WTC11 (cell line): ENCODE results near the gene FOXF2. TPM values are rescaled to one million over a fixed set of nuclear protein-coding genes. Genes with fewer than 3 reads are reported as not detected.

Experiments used
- ATAC-seq: fragments of 200-7000 bp; cut with Tn5 transposase; 2 replicates; pipeline ENCODE4 v1.10.0; 2021; ENCODE audit warnings: mild to moderate bottlenecking, moderate library complexity
- CTCF ChIA-PET: fragments of 300-600 bp; sonication (Branson Sonifier 250); formaldehyde crosslinking; loops from one replicate; lab custom pipeline; 2021; ENCODE audit warnings: antibody characterized with exemption; lab: Charles Lee
- POLR2A ChIA-PET: fragments of 350-600 bp; sonication (Branson Sonifier 250); formaldehyde crosslinking; loops from one replicate; lab custom pipeline; 2021; ENCODE audit warnings: antibody characterized with exemption; lab: Charles Lee
- DNase-seq: peaks from one replicate; pipeline ENCODE4 v3.0.0; 2021; ENCODE audit warnings: low spot score
- H3K27ac Mint-ChIP-seq: 2 replicates; pipeline ENCODE4 v1.8.0; 2021; ENCODE audit warnings: mixed read lengths
- H3K27me3 Mint-ChIP-seq: 2 replicates; pipeline ENCODE4 v1.8.0; 2021; ENCODE audit warnings: low read depth, mild to moderate bottlenecking, moderate library complexity, mixed read lengths
- H3K36me3 Mint-ChIP-seq: 2 replicates; pipeline ENCODE4 v1.8.0; 2021; ENCODE audit warnings: mixed read lengths
- H3K4me1 Mint-ChIP-seq: 2 replicates; pipeline ENCODE4 v1.8.0; 2022; ENCODE audit warnings: mixed read lengths
- H3K4me3 Mint-ChIP-seq: 2 replicates; pipeline ENCODE4 v1.8.0; 2021; ENCODE audit warnings: mild to moderate bottlenecking, moderate library complexity, mixed read lengths
- H3K9me3 Mint-ChIP-seq: 2 replicates; pipeline ENCODE4 v1.8.0; 2021; ENCODE audit warnings: mixed read lengths
- GABPB1 ChIP-seq: sonication (generic); formaldehyde crosslinking; IDR thresholded peaks from 2 replicates; pipeline ENCODE4 v1.8.1; 2023; ENCODE audit warnings: mild to moderate bottlenecking, missing genetic modification reagents
- PRRX2 ChIP-seq: fragments of 250-450 bp; sonication (Bioruptor Pico); IDR thresholded peaks from 2 replicates; pipeline ENCODE4 v1.8.0; 2021; ENCODE audit warnings: mild to moderate bottlenecking
- RELA ChIP-seq: sonication (generic); formaldehyde crosslinking; IDR thresholded peaks from 2 replicates; pipeline ENCODE4 v1.8.1; 2022; ENCODE audit warnings: missing genetic modification reagents, mild to moderate bottlenecking, borderline replicate concordance
- SOX15 ChIP-seq: fragments of 250-450 bp; sonication (Bioruptor Pico); IDR thresholded peaks from 2 replicates; pipeline ENCODE4 v1.9.0; 2021; ENCODE audit warnings: mild to moderate bottlenecking
- ZBTB21 ChIP-seq: sonication (generic); formaldehyde crosslinking; IDR thresholded peaks from 2 replicates; pipeline ENCODE4 v1.8.1; 2023; ENCODE audit warnings: mild to moderate bottlenecking, missing genetic modification reagents, borderline replicate concordance
- ZNF396 ChIP-seq: fragments of 250-450 bp; sonication (Bioruptor Pico); IDR thresholded peaks from 2 replicates; pipeline ENCODE4 v1.8.0; 2021; ENCODE audit warnings: mild to moderate bottlenecking, moderate library complexity, borderline replicate concordance
- ZNF671 ChIP-seq: fragments of 250-450 bp; sonication (Bioruptor Pico); IDR thresholded peaks from 2 replicates; pipeline ENCODE4 v1.8.0; 2021; ENCODE audit warnings: mild to moderate bottlenecking
- total RNA-seq: library from RNA; stranded (reverse); gene quantifications from 3 replicates; pipeline ENCODE4 v1.2.3, GENCODE V29; 2021
- TF ChIP-seq, protein P1 (sequence below): sonication (generic); formaldehyde crosslinking; IDR thresholded peaks from 2 replicates; pipeline ENCODE4 v1.8.1; 2022; ENCODE audit warnings: low read depth, mild to moderate bottlenecking, moderate library complexity, missing genetic modification reagents, borderline replicate concordance
- TF ChIP-seq, protein P2 (sequence below): sonication (generic); formaldehyde crosslinking; conservative IDR thresholded peaks from 2 replicates; pipeline ENCODE4 v1.8.1; 2022; ENCODE audit warnings: mild to moderate bottlenecking, missing genetic modification reagents
- TF ChIP-seq, protein P3 (sequence below): fragments of 250-450 bp; sonication (Bioruptor Pico); IDR thresholded peaks from 2 replicates; pipeline ENCODE4 v1.9.0; 2021; ENCODE audit warnings: mild to moderate bottlenecking
- TF ChIP-seq, protein P4 (sequence below): sonication (generic); formaldehyde crosslinking; IDR thresholded peaks from 2 replicates; pipeline ENCODE4 v1.8.1; 2022; ENCODE audit warnings: low read depth, missing genetic modification reagents, borderline replicate concordance
- TF ChIP-seq, protein P5 (sequence below): sonication (generic); formaldehyde crosslinking; IDR thresholded peaks from 2 replicates; pipeline ENCODE4 v1.8.0; 2022; ENCODE audit warnings: mild to moderate bottlenecking, missing genetic modification reagents
- TF ChIP-seq, protein P6 (sequence below): sonication (generic); formaldehyde crosslinking; IDR thresholded peaks from 2 replicates; pipeline ENCODE4 v1.8.0; 2022; ENCODE audit warnings: missing genetic modification reagents
- TF ChIP-seq, protein P7 (sequence below): fragments of 200-600 bp; IDR thresholded peaks from 2 replicates; pipeline ENCODE4 v1.8.0; 2022; ENCODE audit warnings: antibody characterized with exemption

Gene FOXF2
- total RNA-seq, 1 experiment from 2014 or later = 0.11 TPM

DNA sequence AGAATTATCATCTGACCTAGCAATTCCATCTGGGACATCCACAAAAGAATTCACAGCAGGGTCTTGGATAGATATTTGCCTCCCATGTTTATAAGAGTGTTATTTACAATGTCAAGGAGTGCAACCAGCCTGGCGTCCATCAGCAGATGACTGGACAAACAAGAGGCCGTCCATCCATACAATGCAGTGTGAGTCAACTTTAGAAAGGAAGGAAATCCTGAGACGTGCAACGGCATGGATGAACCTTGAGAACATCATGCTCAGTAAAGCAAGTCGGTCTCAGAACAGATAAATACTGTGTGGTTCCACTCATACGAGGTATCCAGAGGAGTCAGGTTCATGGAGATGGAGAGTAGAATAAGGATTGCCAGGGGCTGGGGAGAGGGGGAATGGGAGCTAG, 46.4 kb downstream of the FOXF2 start:
- Mint-ChIP-seq H3K27ac (no peak overlapping the region), H3K9me3 (peaks cover 17% of the 10 kb centered on the region; the same call in 1 of the 2 replicates), H3K4me3 (no peak overlapping the region), H3K27me3 (peaks cover 11% of the 10 kb centered on the region), H3K36me3 (peaks cover 12% of the 10 kb centered on the region), H3K4me1 (peaks cover 20% of the 10 kb centered on the region)
- no peak for TF ChIP-seq ZBTB21
- no peak for TF ChIP-seq ZNF671 (CRISPR knock-in tag)
- TF ChIP-seq, protein P1, sequence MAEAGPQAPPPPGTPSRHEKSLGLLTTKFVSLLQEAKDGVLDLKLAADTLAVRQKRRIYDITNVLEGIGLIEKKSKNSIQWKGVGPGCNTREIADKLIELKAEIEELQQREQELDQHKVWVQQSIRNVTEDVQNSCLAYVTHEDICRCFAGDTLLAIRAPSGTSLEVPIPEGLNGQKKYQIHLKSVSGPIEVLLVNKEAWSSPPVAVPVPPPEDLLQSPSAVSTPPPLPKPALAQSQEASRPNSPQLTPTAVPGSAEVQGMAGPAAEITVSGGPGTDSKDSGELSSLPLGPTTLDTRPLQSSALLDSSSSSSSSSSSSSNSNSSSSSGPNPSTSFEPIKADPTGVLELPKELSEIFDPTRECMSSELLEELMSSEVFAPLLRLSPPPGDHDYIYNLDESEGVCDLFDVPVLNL (CRISPR knock-in tag) = no peak
- TF ChIP-seq, protein P2, sequence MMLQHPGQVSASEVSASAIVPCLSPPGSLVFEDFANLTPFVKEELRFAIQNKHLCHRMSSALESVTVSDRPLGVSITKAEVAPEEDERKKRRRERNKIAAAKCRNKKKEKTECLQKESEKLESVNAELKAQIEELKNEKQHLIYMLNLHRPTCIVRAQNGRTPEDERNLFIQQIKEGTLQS (CRISPR knock-in tag) = no peak
- TF ChIP-seq, protein P3, sequence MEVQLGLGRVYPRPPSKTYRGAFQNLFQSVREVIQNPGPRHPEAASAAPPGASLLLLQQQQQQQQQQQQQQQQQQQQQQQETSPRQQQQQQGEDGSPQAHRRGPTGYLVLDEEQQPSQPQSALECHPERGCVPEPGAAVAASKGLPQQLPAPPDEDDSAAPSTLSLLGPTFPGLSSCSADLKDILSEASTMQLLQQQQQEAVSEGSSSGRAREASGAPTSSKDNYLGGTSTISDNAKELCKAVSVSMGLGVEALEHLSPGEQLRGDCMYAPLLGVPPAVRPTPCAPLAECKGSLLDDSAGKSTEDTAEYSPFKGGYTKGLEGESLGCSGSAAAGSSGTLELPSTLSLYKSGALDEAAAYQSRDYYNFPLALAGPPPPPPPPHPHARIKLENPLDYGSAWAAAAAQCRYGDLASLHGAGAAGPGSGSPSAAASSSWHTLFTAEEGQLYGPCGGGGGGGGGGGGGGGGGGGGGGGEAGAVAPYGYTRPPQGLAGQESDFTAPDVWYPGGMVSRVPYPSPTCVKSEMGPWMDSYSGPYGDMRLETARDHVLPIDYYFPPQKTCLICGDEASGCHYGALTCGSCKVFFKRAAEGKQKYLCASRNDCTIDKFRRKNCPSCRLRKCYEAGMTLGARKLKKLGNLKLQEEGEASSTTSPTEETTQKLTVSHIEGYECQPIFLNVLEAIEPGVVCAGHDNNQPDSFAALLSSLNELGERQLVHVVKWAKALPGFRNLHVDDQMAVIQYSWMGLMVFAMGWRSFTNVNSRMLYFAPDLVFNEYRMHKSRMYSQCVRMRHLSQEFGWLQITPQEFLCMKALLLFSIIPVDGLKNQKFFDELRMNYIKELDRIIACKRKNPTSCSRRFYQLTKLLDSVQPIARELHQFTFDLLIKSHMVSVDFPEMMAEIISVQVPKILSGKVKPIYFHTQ = no peak
- TF ChIP-seq PRRX2 = no peak
- TF ChIP-seq, protein P4, sequence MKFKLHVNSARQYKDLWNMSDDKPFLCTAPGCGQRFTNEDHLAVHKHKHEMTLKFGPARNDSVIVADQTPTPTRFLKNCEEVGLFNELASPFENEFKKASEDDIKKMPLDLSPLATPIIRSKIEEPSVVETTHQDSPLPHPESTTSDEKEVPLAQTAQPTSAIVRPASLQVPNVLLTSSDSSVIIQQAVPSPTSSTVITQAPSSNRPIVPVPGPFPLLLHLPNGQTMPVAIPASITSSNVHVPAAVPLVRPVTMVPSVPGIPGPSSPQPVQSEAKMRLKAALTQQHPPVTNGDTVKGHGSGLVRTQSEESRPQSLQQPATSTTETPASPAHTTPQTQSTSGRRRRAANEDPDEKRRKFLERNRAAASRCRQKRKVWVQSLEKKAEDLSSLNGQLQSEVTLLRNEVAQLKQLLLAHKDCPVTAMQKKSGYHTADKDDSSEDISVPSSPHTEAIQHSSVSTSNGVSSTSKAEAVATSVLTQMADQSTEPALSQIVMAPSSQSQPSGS = no peak
- TF ChIP-seq, protein P5, sequence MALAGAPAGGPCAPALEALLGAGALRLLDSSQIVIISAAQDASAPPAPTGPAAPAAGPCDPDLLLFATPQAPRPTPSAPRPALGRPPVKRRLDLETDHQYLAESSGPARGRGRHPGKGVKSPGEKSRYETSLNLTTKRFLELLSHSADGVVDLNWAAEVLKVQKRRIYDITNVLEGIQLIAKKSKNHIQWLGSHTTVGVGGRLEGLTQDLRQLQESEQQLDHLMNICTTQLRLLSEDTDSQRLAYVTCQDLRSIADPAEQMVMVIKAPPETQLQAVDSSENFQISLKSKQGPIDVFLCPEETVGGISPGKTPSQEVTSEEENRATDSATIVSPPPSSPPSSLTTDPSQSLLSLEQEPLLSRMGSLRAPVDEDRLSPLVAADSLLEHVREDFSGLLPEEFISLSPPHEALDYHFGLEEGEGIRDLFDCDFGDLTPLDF (CRISPR knock-in tag) = no peak
- no peak for TF ChIP-seq RELA (CRISPR knock-in tag)
- ChIA-PET CTCF (interaction anchor here (0.6 to 4.6 kb wide), 16 partner anchors 11 to 1044 kb away, joined by 3 to 67 read pairs (median 5); no protein-coding TSS in a partner anchor), POLR2A (no interaction called here)
- no peak for DNase-seq
- ATAC-seq = no peak

DNA sequence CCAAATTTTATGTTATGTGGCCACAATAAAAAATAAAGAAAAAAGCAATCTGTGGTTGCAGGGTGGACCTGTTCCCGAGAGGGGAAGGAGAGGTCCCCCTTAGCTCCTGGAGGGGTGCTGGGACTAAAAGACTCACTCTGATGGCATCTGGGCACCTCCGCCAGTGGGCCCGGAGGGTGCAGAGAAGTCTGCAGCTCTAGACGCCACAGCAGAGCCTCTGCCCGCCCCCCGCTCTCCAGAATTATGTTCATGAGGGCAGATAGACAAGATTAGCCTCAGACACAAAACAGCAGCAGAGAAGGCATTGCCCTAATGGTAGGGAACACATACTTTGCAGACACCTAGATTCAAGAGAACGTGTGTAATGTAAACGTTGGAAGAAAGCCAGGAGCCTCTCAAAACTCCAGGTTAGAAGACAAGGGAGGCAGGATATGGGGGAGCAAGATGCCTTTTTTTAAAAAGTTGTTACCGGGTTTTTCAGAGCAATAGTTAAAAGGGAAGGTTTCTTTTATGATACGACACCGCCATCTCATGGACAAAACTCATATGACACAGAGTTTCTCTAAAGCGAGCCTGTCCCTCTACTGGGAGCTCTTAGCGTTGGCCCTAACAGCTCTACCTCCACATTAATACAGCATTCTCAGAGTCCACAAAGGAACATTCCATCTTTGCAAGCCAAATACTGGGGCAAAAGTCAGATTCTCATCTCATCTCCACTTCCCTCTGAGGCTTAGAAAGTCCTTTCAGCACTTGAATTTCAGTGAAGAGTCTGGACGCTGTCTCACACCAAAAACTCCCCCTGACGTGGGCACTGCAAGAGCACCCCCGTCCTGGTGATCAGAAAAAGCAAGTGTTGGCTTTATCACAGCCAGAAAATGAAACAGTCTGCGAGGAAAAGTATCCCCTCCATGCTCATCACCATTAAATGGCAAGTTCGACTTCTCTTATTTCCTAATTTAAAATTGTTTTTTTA, 47.2 kb downstream of the FOXF2 start:
- Mint-ChIP-seq H3K9me3 (peaks cover 19% of the 10 kb centered on the region), H3K4me3 (no peak overlapping the region), H3K36me3 (peaks cover 12% of the 10 kb centered on the region), H3K4me1 (peaks cover 20% of the 10 kb centered on the region), H3K27me3 (peaks cover 11% of the 10 kb centered on the region), H3K27ac (no peak overlapping the region)
- CTCF ChIA-PET = interaction anchor here (0.6 to 4.6 kb wide), 45 partner anchors 12 to 1248 kb away, joined by 3 to 67 read pairs (median 4); no protein-coding TSS in a partner anchor
- POLR2A ChIA-PET = no interaction called here
- ATAC-seq = peak; percentile 88
- TF ChIP-seq ZNF396 (CRISPR knock-in tag) (no peak), GABPB1 (no peak), SOX15 (CRISPR knock-in tag) (no peak)
- TF ChIP-seq, protein P6, sequence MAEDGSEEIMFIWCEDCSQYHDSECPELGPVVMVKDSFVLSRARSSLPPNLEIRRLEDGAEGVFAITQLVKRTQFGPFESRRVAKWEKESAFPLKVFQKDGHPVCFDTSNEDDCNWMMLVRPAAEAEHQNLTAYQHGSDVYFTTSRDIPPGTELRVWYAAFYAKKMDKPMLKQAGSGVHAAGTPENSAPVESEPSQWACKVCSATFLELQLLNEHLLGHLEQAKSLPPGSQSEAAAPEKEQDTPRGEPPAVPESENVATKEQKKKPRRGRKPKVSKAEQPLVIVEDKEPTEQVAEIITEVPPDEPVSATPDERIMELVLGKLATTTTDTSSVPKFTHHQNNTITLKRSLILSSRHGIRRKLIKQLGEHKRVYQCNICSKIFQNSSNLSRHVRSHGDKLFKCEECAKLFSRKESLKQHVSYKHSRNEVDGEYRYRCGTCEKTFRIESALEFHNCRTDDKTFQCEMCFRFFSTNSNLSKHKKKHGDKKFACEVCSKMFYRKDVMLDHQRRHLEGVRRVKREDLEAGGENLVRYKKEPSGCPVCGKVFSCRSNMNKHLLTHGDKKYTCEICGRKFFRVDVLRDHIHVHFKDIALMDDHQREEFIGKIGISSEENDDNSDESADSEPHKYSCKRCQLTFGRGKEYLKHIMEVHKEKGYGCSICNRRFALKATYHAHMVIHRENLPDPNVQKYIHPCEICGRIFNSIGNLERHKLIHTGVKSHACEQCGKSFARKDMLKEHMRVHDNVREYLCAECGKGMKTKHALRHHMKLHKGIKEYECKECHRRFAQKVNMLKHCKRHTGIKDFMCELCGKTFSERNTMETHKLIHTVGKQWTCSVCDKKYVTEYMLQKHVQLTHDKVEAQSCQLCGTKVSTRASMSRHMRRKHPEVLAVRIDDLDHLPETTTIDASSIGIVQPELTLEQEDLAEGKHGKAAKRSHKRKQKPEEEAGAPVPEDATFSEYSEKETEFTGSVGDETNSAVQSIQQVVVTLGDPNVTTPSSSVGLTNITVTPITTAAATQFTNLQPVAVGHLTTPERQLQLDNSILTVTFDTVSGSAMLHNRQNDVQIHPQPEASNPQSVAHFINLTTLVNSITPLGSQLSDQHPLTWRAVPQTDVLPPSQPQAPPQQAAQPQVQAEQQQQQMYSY = no peak
- TF ChIP-seq, protein P7, sequence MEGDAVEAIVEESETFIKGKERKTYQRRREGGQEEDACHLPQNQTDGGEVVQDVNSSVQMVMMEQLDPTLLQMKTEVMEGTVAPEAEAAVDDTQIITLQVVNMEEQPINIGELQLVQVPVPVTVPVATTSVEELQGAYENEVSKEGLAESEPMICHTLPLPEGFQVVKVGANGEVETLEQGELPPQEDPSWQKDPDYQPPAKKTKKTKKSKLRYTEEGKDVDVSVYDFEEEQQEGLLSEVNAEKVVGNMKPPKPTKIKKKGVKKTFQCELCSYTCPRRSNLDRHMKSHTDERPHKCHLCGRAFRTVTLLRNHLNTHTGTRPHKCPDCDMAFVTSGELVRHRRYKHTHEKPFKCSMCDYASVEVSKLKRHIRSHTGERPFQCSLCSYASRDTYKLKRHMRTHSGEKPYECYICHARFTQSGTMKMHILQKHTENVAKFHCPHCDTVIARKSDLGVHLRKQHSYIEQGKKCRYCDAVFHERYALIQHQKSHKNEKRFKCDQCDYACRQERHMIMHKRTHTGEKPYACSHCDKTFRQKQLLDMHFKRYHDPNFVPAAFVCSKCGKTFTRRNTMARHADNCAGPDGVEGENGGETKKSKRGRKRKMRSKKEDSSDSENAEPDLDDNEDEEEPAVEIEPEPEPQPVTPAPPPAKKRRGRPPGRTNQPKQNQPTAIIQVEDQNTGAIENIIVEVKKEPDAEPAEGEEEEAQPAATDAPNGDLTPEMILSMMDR = peak; percentile 65; the same call in 1 of the 2 replicates
- DNase-seq = peak; percentile 52
